Brain microvascular endothelial cell (primary cell): ENCODE data around the gene DFFB.

Experiments
- DNase-seq: peaks from one replicate; pipeline ENCODE4 v3.0.0-alpha.2; 2020
- H3K27ac ChIP-seq: fragments of 250-450 bp; sonication (Bioruptor Pico); 2 replicates; pipeline ENCODE4 v1.5.1; 2020; ENCODE audit warnings: mild to moderate bottlenecking, moderate library complexity
- H3K27me3 ChIP-seq: fragments of 250-450 bp; sonication (Bioruptor Pico); replicated peaks from 2 replicates; pipeline ENCODE4 v1.5.1; 2020; ENCODE audit warnings: mild to moderate bottlenecking
- H3K36me3 ChIP-seq: fragments of 250-450 bp; sonication (Bioruptor Pico); replicated peaks from 2 replicates; pipeline ENCODE4 v1.5.1; 2020; ENCODE audit warnings: mild to moderate bottlenecking
- H3K4me3 ChIP-seq: 2 replicates; pipeline ENCODE4 v1.5.1; 2011; ENCODE audit warnings: low read depth, mild to moderate bottlenecking, control low read depth, low read length, moderate library complexity
- in situ Hi-C: cut with HindIII; loops from 2 replicates; pipeline ENCODE4 v1.10.0; 2017; ENCODE audit warnings: low sequenced_read_pairs, low pct_ligation_motif_present
- TF ChIP-seq, protein P1 (sequence below): IDR thresholded peaks from 2 replicates; pipeline ENCODE4 v1.5.1; 2011; ENCODE audit warnings: low read depth, mild to moderate bottlenecking, moderate library complexity, low read length, control low read depth, inconsistent platforms; ENCODE audit errors: missing control alignments

Gene DFFB

DNA sequence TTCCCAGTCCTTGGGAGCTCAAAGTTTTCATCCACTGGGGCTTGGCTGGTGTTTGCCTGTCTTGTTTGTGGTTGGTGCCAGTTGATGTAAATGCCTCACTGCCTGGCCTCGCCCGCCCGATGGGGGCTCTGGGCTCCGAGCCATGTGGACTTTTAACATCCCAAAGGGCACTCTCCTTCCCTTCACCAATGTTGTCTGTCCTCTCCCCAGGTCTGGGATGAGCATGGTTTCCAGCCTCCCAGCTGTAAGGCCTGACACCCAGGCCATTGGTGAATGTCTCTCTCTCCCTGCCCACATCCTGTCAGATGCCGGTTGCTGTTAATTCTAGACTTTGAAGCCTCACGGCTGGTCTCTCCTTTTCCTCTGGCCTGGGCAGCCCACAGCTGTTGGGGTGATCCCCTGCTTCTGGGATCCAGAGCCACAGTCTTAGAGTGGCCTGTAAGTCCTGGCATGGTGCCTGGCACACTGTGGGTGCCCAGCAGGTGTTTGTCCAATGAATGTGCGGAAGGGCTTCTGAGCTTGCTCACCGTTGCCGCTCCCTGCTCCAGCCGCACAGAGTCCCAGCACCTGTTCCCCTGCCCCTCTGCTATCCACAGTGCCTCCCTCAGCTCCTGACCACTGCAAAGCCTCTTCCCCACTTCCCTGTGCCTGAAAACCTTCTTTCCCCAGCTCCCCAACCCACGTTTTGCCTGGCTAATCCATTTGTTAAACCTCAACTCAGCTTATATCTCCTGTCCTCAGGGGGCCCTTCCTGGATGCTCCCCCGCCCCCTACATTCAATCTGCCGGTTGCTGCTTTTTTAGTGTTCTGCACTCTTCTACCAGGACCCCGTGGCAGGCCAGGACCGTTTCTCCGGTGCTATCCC, 46.1 kb downstream of the DFFB start:
- Histone ChIP-seq H3K4me3 (no peak overlapping the region), H3K27ac (no peak overlapping the region), H3K36me3 (no peaks in the 10 kb centered on the region), H3K27me3 (no peaks in the 10 kb centered on the region)
- TF ChIP-seq, protein P1, sequence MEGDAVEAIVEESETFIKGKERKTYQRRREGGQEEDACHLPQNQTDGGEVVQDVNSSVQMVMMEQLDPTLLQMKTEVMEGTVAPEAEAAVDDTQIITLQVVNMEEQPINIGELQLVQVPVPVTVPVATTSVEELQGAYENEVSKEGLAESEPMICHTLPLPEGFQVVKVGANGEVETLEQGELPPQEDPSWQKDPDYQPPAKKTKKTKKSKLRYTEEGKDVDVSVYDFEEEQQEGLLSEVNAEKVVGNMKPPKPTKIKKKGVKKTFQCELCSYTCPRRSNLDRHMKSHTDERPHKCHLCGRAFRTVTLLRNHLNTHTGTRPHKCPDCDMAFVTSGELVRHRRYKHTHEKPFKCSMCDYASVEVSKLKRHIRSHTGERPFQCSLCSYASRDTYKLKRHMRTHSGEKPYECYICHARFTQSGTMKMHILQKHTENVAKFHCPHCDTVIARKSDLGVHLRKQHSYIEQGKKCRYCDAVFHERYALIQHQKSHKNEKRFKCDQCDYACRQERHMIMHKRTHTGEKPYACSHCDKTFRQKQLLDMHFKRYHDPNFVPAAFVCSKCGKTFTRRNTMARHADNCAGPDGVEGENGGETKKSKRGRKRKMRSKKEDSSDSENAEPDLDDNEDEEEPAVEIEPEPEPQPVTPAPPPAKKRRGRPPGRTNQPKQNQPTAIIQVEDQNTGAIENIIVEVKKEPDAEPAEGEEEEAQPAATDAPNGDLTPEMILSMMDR, result no peak
- in situ Hi-C loops, result no loop called here
- no peak for DNase-seq

DNA sequence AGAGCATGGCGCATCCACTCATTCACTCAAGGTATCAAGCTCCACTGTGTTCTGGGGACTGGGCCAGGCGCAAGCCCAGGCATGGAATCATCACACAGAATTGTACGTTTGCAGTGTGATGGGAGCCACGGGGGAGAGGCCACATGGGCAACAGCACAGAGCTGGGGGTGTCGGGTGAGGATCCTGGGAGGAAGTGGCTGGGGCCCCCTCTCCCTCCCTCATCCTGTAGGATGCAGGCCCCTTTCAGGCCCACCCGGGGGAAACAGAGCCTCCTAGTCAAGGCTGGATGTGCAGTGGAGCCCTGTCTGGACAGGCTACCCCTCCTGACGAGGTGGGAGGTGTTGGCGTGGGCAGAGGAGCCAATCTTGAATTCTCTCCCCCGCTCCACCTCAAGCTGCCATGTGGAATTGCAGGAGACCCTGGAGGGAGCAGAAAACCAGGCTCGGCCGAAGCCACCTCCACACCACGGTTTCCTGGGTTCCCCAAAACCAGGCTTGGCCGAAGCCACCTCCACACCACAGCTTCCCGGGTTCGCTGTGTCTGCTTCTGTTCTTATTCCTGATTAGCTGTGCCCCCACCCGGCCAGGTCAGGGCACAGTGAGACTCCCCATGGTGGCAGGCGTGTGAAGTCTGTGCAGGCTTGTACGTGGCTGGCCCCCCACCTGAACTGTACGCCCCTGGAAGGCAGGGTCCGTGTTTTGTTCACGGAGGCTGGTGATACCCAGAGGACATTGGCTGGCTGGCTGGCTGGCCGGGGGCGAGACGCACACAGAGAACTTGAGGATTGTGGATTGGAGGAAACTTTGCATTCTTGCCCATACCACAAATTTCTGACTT, 46.9 kb downstream of the DFFB start:
- no peak overlapping the region for H3K4me3 ChIP-seq
- in situ Hi-C loops, result no loop called here
- no peaks in the 10 kb centered on the region for H3K36me3 ChIP-seq
- TF ChIP-seq, protein P1, result no peak
- DNase-seq, result no peak
- H3K27ac ChIP-seq, result no peak overlapping the region
- H3K27me3 ChIP-seq, result no peaks in the 10 kb centered on the region

DNA sequence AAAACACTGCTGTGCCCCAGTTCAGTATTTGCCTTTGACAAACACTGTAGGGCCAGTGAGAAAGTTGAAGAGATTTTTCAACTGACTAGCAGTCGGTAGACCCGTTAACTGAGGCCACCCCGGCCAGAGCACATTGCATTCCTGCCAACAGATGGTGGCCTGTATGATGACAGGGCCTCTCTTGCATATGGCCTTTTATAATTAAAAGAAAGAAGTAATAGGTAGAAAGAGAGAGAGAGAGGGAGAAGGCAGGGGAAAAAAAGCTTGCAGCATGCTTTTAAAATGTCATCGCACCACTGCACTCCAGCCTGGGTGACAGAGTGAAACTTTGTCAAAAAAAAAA, 47.5 kb downstream of the DFFB start:
- H3K4me3 ChIP-seq, result no peak overlapping the region
- no peaks in the 10 kb centered on the region for H3K27me3 ChIP-seq
- DNase-seq, result no peak
- H3K36me3 ChIP-seq, result no peaks in the 10 kb centered on the region
- no peak overlapping the region for H3K27ac ChIP-seq
- in situ Hi-C loops, result no loop called here
- TF ChIP-seq, protein P1, result no peak

DNA sequence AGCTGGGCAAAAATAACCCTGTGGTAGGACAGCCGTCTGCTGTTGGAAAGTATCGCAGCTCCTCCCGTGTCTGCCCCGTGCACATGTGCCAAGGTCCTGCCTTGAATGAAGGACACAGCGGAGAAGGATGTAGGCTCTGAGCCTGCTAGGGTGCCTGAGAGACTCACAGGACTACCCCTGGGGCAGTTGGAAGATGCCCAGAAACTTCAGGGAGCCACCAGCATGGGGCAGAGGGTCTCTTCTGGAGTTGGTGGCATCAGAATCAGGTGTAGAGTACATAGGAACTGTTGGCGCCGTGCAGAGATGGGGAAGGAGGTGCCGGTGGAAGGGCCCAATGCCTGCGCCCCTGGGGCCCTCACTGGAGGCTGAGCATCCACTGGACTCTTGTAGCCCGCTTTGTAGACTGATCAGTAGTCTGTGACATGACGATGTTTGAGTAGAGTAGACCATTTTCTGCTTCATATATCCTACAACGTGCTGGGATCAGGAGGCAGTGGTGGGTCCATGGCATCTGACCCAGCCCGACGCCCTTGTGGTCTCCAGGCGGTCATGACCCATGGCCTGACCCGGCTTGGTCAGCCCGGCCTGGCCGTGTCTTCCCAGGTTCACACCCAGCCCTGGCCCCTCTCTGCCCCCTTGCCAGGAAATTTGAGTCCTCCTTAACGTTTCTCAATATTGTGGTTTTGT, 48.1 kb downstream of the DFFB start:
- in situ Hi-C loops, result no loop called here
- no peak for DNase-seq

DNA sequence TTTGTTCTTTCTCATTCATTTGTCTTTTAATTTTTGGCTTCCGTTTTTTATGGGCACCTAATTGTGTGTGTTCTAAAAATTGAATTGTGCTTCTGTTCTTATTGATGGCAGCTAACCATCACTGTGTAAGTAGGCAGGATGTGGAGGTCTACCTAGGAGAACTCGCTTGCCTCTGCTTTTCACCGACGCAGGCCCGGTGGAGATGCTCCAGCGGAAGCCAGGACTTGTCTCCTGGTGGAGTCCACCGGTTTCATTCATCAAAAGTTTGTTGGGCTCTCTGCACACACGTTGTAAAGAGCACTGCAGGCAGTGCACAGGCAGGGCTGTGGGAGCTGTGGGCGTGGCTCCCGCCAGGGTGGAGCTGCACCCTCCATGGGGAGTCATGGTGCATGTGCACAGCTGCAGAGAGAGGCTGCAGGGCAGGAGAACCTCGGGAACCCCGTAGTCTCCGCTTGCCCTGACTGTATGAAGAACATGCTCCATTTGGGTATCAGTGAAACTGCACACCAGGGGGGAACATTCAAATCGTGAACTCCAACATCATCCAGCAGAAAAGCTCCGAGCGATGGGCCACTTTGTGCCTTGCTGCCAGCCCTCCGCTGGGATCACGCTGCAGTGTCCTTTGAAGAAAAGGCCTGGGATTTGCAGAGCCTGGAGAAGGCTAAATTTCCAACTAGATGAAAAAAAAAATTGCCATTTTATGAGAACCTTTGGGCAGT, 48.8 kb downstream of the DFFB start:
- Histone ChIP-seq H3K4me3 (no peak overlapping the region), H3K27ac (no peak overlapping the region), H3K36me3 (no peaks in the 10 kb centered on the region), H3K27me3 (no peaks in the 10 kb centered on the region)
- DNase-seq, result no peak
- TF ChIP-seq, protein P1, result no peak
- in situ Hi-C loops, result no loop called here

More for the DNA sequence above, 48.1 kb downstream of the DFFB start:
- Histone ChIP-seq H3K27ac (no peak overlapping the region), H3K27me3 (no peaks in the 10 kb centered on the region), H3K4me3 (no peak overlapping the region), H3K36me3 (no peaks in the 10 kb centered on the region)
- TF ChIP-seq, protein P1, result no peak
